Measurements from ENCODE around the gene ASNSD1.

- TF ChIP-seq EZH2 (IDR thresholded peaks at IDR 0.05; ENCODE audit: low read depth) = no peak
- TF ChIP-seq, protein P1, sequence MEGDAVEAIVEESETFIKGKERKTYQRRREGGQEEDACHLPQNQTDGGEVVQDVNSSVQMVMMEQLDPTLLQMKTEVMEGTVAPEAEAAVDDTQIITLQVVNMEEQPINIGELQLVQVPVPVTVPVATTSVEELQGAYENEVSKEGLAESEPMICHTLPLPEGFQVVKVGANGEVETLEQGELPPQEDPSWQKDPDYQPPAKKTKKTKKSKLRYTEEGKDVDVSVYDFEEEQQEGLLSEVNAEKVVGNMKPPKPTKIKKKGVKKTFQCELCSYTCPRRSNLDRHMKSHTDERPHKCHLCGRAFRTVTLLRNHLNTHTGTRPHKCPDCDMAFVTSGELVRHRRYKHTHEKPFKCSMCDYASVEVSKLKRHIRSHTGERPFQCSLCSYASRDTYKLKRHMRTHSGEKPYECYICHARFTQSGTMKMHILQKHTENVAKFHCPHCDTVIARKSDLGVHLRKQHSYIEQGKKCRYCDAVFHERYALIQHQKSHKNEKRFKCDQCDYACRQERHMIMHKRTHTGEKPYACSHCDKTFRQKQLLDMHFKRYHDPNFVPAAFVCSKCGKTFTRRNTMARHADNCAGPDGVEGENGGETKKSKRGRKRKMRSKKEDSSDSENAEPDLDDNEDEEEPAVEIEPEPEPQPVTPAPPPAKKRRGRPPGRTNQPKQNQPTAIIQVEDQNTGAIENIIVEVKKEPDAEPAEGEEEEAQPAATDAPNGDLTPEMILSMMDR (conservative IDR thresholded peaks at IDR 0.05) = no peak
These were observed 43.1 kb upstream of the ASNSD1 start for GRCh38 chr2:189618197-189618596.

Data from PC-9 (cell line).